Naive thymus-derived CD4-positive, alpha-beta T cell (primary cell): ENCODE measurements around the gene ATP8A1. TPM values are rescaled to one million over a fixed set of nuclear protein-coding genes. Genes with fewer than 3 reads are reported as not detected.

Source experiments
- ATAC-seq: fragments of 150-1000 bp; cut with Tn5 transposase; 2 replicates; pipeline ENCODE4 v1.10.0; 2021; ENCODE audit warnings: mild to moderate bottlenecking, moderate library complexity
- CTCF ChIA-PET: fragments of 350-600 bp; sonication (Branson Sonifier 250); formaldehyde crosslinking; loops from one replicate; lab custom pipeline; 2021; ENCODE audit warnings: antibody characterized with exemption; lab: Charles Lee
- POLR2A ChIA-PET: fragments of 350-600 bp; sonication (Branson Sonifier 250); formaldehyde crosslinking; loops from one replicate; lab custom pipeline; 2021; ENCODE audit warnings: antibody characterized with exemption, inconsistent platforms; lab: Charles Lee
- DNase-seq, 9 donors: peaks; one replicate each; pipeline versions ENCODE4 v3.0.0 to v3.0.0-alpha.2; 2020 to 2022; ENCODE audit warnings: mixed read lengths in 1 of 9
- H3K27ac ChIP-seq: one replicate; pipeline ENCODE4 v1.7.0; 2013; ENCODE audit warnings: mild to moderate bottlenecking, low read depth, low read length, moderate library complexity
- H3K27me3 ChIP-seq, 2 donors: one replicate each; pipeline ENCODE4 v1.7.0; 2013; ENCODE audit warnings: low read length in 2 of 2, mild to moderate bottlenecking in 2 of 2, moderate library complexity in 2 of 2; ENCODE audit not compliant: control insufficient read depth in 2 of 2, insufficient read depth in 2 of 2
- H3K36me3 ChIP-seq, 3 experiments: 1 replicate in 2 of 3; 2 replicates in 1 of 3; pipeline ENCODE4 v1.7.0; 2013; ENCODE audit warnings: low read length in 3 of 3, mild to moderate bottlenecking in 3 of 3, moderate library complexity in 1 of 3; ENCODE audit not compliant: insufficient read depth in 3 of 3, control insufficient read depth in 2 of 3
- H3K4me1 ChIP-seq, 2 donors: one replicate each; pipeline ENCODE4 v1.7.0; 2013; ENCODE audit warnings: low read length in 2 of 2, mild to moderate bottlenecking in 2 of 2, moderate library complexity in 1 of 2; ENCODE audit not compliant: control insufficient read depth in 2 of 2, insufficient read depth in 2 of 2
- H3K4me3 ChIP-seq: 2 replicates; pipeline ENCODE4 v1.7.0; 2013; ENCODE audit warnings: mild to moderate bottlenecking, low read length
- H3K9me3 ChIP-seq, 3 experiments: 1 replicate in 2 of 3; 2 replicates in 1 of 3; pipeline ENCODE4 v1.7.0; 2013; ENCODE audit warnings: low read length in 3 of 3; ENCODE audit not compliant: control insufficient read depth in 2 of 3
- H3K27ac Mint-ChIP-seq, 9 donors: one replicate each; pipeline ENCODE4 v1.8.0; 2020 to 2022; ENCODE audit warnings: mixed read lengths in 9 of 9, mild to moderate bottlenecking in 8 of 9, moderate library complexity in 5 of 9, inconsistent platforms in 2 of 9
- H3K27me3 Mint-ChIP-seq, 5 donors: one replicate each; pipeline ENCODE4 v1.8.0; 2021 to 2022; ENCODE audit warnings: mixed read lengths in 5 of 5, mild to moderate bottlenecking in 1 of 5
- H3K36me3 Mint-ChIP-seq, 5 donors: one replicate each; pipeline ENCODE4 v1.8.0; 2020 to 2022; ENCODE audit warnings: mixed read lengths in 5 of 5, mild to moderate bottlenecking in 3 of 5, inconsistent platforms in 1 of 5
- H3K4me1 Mint-ChIP-seq, 7 donors: one replicate each; pipeline ENCODE4 v1.8.0; 2020 to 2022; ENCODE audit warnings: mixed read lengths in 7 of 7, mild to moderate bottlenecking in 3 of 7, inconsistent platforms in 1 of 7
- H3K4me3 Mint-ChIP-seq, 10 donors: one replicate each; pipeline ENCODE4 v1.8.0; 2020 to 2022; ENCODE audit warnings: mild to moderate bottlenecking in 10 of 10, mixed read lengths in 10 of 10, moderate library complexity in 6 of 10, inconsistent platforms in 2 of 10
- H3K9me3 Mint-ChIP-seq, 11 donors: one replicate each; pipeline ENCODE4 v1.8.0; 2020 to 2022; ENCODE audit warnings: mixed read lengths in 11 of 11, mild to moderate bottlenecking in 4 of 11, inconsistent platforms in 1 of 11, moderate library complexity in 1 of 11
- intact Hi-C, 2 donors: fragments of 100-400 bp; cut with micrococcal nuclease; formaldehyde crosslinking; loops; one replicate each; pipeline ENCODE4 v1.15.1; 2023
- polyA plus RNA-seq, 2 donors: library from polyadenylated mRNA; unstranded; fragments of 300-500 nt; fragmentation: Illumina TruSeq; gene quantifications; one replicate each; pipeline ENCODE4 v1.2.3, GENCODE V29; 2021
- total RNA-seq, 6 experiments: library from RNA in 5 of 6; stranded (reverse) in 5 of 6; gene quantifications; 1 replicate in 5 of 6; 2 replicates in 1 of 6; pipeline ENCODE4 v1.2.3 and lab custom pipeline; 2021 to 2026

Gene ATP8A1
- total and polyA plus RNA-seq, 7 experiments from 2014 or later, result 8.8 to 66.8 (median 48.5) TPM

DNA sequence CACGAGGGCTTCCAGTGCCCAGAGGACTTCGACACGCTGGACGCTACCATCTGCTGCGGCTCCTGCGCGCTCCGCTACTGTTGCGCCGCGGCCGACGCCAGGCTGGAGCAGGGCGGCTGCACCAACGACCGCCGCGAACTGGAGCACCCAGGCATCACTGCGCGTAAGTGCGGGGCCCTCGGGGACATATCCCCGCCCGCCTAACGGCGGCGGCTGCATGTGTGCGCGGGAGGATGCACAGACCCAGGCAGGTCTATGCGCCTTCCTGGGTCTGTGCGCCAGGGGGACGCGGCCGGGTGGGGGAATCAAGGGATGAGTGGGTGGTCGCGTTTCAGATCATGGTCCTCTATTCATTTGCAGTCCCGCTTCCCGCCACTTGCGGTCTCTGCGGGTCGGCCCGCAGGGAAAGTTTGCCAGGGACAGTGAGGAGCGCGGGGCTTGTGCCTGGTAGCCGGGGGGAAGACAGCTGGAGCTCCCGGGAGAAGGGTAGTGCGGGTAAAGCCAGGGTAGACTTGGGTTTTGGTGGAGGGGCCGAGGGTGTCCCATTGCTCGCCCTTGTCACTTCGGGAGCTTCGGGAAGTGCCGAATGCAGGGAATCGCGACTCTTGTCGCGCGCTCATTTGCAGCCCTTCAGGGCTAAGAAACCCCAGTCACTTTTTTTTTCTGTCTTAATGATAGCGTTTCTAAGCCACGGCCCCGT is 258.6 kb downstream of the ATP8A1 start:
- ATAC-seq (peak; percentile 36), DNase-seq (peak in 1 of 9 donors; percentile 38)
- Histone ChIP-seq H3K4me1 (no peaks in the 10 kb centered on the region), H3K4me3 (no peak overlapping the region), H3K27me3 (peaks cover 3 to 4% of the 10 kb centered on the region in 2 donors), H3K36me3 (no peaks in the 10 kb centered on the region), H3K27ac (no peak overlapping the region), H3K9me3 (no peaks in the 10 kb centered on the region)
- ChIA-PET POLR2A (no interaction called here), CTCF (no interaction called here)
- H3K4me1 Mint-ChIP-seq, result peaks cover 9 to 36% (median 29%) of the 10 kb centered on the region in 7 donors
- no peaks in the 10 kb centered on the region for H3K9me3 Mint-ChIP-seq
- H3K27ac Mint-ChIP-seq, result no peak overlapping the region
- H3K27me3 Mint-ChIP-seq, result peaks cover 49 to 76% (median 62%) of the 10 kb centered on the region in 5 donors
- H3K36me3 Mint-ChIP-seq, result peaks cover 0 to 1% (median 0%) of the 10 kb centered on the region in 5 donors
- peak overlapping the region; percentile 29 to 88 (median 69) for H3K4me3 Mint-ChIP-seq
- intact Hi-C loops, result loop anchor here in 1 of 2 donors (5.0 to 10.0 kb wide), 2 partner anchors 514 to 651 kb away; partner anchors contain the start of gene PHOX2B

DNA sequence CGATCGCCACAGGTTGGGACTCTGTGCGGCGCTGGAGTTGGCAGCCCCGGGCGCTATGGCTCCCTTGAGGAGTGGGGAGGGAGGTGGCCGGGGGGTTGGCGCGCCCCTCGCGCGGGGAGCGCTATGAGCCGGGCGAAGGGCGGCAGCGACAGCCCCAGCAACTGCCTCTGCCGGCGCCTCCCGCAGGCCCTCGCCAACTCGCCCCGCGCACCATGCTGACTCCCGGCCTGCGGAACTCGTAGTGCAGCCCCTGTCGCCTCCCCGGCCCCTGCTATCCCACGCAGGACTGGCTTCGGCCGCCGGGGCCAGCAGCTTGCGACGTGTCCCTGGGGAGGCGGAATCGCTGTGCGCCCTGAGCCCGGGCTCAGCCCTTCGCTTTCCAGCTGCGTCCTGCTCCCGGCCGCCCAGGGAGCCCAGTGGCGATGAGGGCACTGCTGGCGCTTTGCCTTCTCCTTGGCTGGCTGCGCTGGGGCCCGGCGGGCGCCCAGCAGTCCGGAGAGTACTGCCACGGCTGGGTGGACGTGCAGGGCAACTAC is 259.2 kb downstream of the ATP8A1 start:
- intact Hi-C loops, result loop anchor here in 1 of 2 donors (5.0 to 10.0 kb wide), 2 partner anchors 513 to 650 kb away; partner anchors contain the start of gene PHOX2B
- H3K27ac ChIP-seq, result no peak overlapping the region
- peaks cover 3 to 4% of the 10 kb centered on the region in 2 donors for H3K27me3 ChIP-seq
- H3K36me3 ChIP-seq, result no peaks in the 10 kb centered on the region
- H3K4me1 ChIP-seq, result no peaks in the 10 kb centered on the region
- H3K4me3 Mint-ChIP-seq, result peak overlapping the region in 9 of 10 donors; percentile 62 to 88 (median 79)
- peaks cover 49 to 71% (median 58%) of the 10 kb centered on the region in 5 donors for H3K27me3 Mint-ChIP-seq
- POLR2A ChIA-PET, result no interaction called here
- H3K9me3 Mint-ChIP-seq, result no peaks in the 10 kb centered on the region
- peaks cover 0 to 1% (median 0%) of the 10 kb centered on the region in 5 donors for H3K36me3 Mint-ChIP-seq
- H3K4me1 Mint-ChIP-seq, result peaks cover 9 to 36% (median 29%) of the 10 kb centered on the region in 7 donors
- no peaks in the 10 kb centered on the region for H3K9me3 ChIP-seq
- CTCF ChIA-PET, result no interaction called here
- H3K27ac Mint-ChIP-seq, result no peak overlapping the region
- DNase-seq, result peak in 1 of 9 donors; percentile 34
- ATAC-seq, result peak; percentile 33
- peak overlapping the region; percentile 43 for H3K4me3 ChIP-seq

DNA sequence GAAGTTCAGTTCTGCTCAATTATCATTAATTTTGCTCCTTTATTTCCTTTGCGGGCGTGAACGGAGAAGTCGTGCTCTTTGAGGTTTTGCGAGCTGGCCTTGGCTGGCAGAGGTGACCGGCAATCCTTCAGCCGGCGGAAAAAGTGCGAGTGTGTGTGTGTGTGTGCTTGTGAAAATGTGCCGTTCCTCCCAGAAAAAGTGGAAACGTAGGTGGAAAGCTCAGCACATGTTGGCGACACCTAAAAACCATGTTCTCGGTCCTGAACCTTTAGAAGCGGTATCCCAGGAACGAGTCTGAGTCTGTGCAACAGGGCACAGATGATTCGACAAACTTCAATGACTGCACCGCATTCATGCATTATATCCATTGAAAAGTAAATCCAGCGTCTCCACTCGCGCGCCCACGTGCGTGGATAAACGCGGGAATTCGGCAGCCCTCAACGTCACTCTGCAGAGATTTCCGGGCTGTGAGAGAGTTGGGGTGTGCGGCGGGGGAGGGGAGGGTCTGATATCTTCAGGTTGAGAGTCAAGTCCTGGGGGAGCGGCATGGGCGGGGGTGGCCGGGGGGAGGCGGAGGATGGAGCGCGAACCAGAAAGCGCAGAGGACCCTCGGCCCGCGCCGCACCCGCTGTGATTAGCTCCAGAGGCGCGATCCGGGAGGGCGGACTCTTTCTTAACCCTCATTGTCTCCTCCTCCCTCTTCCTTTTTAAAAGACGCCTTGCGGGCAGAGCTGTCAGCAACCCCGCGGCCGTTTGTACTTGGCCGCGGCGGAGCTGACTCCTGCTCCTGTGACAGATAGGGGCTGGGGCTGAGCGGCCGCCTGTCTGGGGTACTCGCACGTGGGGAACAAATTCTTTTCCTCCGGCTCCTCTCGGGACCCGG is 259.9 kb downstream of the ATP8A1 start, which contains the start of gene SHISA3:
Gene SHISA3, plus strand, starts transcription at position 737 of the 883 bp plus-strand sequence. CDS start 569 bp downstream, outside the sequence.
- CTCF ChIA-PET, result no interaction called here
- POLR2A ChIA-PET, result no interaction called here
- peaks cover 3 to 4% of the 10 kb centered on the region in 2 donors for H3K27me3 ChIP-seq
- H3K9me3 ChIP-seq, result no peaks in the 10 kb centered on the region
- H3K4me1 ChIP-seq, result no peaks in the 10 kb centered on the region
- Mint-ChIP-seq H3K27me3 (peaks cover 49 to 70% (median 58%) of the 10 kb centered on the region in 5 donors), H3K9me3 (no peaks in the 10 kb centered on the region), H3K27ac (no peak within 1 kb of the TSS), H3K4me1 (peaks cover 9 to 36% (median 29%) of the 10 kb centered on the region in 7 donors), H3K36me3 (peaks cover 0 to 1% (median 0%) of the 10 kb centered on the region in 5 donors), H3K4me3 (peak within 1 kb of the TSS; percentile 74 to 89 (median 86))
- no peak for DNase-seq
- peak within 1 kb of the TSS; percentile 43 for H3K4me3 ChIP-seq
- peak; percentile 60 for ATAC-seq
- intact Hi-C loops, result loop anchor here in 1 of 2 donors (5.0 to 10.0 kb wide), 2 partner anchors 512 to 650 kb away; partner anchors contain the start of gene PHOX2B
- H3K36me3 ChIP-seq, result no peaks in the 10 kb centered on the region
- H3K27ac ChIP-seq, result no peak within 1 kb of the TSS

DNA sequence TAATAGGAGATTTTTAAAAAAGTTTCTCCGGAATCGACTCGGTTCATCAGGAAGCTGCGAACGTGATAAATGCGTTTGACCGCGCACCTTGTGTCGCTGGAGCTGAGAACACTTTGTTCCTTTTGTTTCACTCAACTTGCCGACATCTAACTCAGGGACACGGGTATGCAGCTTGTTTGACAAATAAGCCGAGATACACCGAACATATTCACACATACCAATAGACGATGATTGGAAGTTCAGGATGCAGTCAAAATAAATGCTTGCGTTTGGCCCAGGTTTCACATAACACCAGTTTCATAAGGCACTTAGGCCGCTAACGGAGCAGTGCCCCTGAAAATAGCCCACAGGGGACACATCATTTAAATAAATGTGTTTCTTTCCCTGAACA is 260.5 kb downstream of the ATP8A1 start:
- Histone ChIP-seq H3K4me1 (no peaks in the 10 kb centered on the region), H3K27ac (no peak overlapping the region), H3K9me3 (no peaks in the 10 kb centered on the region), H3K27me3 (peaks cover 3 to 4% of the 10 kb centered on the region in 2 donors), H3K4me3 (peak overlapping the region; percentile 43), H3K36me3 (no peaks in the 10 kb centered on the region)
- H3K27me3 Mint-ChIP-seq, result peaks cover 46 to 69% (median 54%) of the 10 kb centered on the region in 5 donors
- peaks cover 0 to 1% (median 0%) of the 10 kb centered on the region in 5 donors for H3K36me3 Mint-ChIP-seq
- H3K9me3 Mint-ChIP-seq, result no peaks in the 10 kb centered on the region
- ATAC-seq, result no peak
- ChIA-PET POLR2A (no interaction called here), CTCF (no interaction called here)
- intact Hi-C loops, result loop anchor here in 1 of 2 donors (5.0 to 10.0 kb wide), 2 partner anchors 512 to 649 kb away; partner anchors contain the start of gene PHOX2B
- H3K4me3 Mint-ChIP-seq, result peak overlapping the region; percentile 74 to 89 (median 86)
- H3K4me1 Mint-ChIP-seq, result peaks cover 9 to 36% (median 29%) of the 10 kb centered on the region in 7 donors
- DNase-seq, result no peak
- no peak overlapping the region for H3K27ac Mint-ChIP-seq

DNA sequence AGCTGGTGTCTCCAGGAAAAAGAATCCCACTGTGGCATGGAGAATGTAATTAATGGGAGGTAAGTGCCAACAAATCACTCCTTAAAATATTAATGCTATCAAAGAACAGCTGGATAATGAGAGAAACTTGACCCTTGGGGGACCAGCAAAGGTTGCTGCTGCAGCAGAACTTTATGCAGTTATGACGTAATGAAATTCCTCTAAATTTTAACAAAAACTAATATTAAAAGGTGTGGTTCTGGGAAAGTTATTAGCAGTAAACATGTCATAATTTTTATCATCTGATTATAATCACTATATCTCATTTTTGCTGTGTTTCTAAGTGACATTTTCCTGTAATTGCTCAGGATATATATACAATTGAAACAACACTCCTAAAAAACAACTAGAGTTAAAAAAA is 261.3 kb downstream of the ATP8A1 start:
- Mint-ChIP-seq H3K27ac (no peak overlapping the region), H3K9me3 (no peaks in the 10 kb centered on the region), H3K4me1 (peaks cover 9 to 35% (median 29%) of the 10 kb centered on the region in 7 donors), H3K4me3 (peak overlapping the region in 2 of 10 donors; percentile 86 to 87), H3K36me3 (peaks cover 0 to 1% (median 0%) of the 10 kb centered on the region in 5 donors), H3K27me3 (peaks cover 38 to 63% (median 46%) of the 10 kb centered on the region in 5 donors)
- no peak for DNase-seq
- no peak for ATAC-seq
- Histone ChIP-seq H3K27ac (no peak overlapping the region), H3K4me1 (no peaks in the 10 kb centered on the region), H3K36me3 (no peaks in the 10 kb centered on the region), H3K27me3 (peaks cover 3 to 4% of the 10 kb centered on the region in 2 donors), H3K9me3 (no peaks in the 10 kb centered on the region), H3K4me3 (no peak overlapping the region)
- ChIA-PET CTCF (no interaction called here), POLR2A (no interaction called here)
- intact Hi-C loops, result loop anchor here in 1 of 2 donors (5.0 to 10.0 kb wide), 2 partner anchors 511 to 648 kb away; partner anchors contain the start of gene PHOX2B

DNA sequence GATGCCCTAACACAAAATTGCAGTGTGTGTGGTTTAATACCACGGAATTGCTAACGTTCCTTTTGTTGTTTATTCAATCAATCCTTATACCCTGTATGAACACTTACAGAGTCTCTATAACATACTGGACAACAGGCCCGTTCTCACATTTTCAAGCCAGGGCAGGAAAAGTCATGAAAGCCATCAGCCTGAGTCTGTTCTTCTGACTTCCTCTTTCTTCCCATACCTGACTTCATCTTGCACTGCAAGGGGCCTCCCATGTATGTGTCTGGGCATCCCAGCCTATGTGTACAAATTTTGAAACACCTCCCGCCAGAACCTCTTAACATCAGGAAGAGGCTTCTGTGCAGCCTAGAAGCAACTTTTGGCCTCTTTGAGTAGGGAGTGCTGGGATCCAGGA is 264.5 kb downstream of the ATP8A1 start:
- H3K27ac ChIP-seq, result no peak overlapping the region
- ATAC-seq (no peak), DNase-seq (no peak)
- no peaks in the 10 kb centered on the region for H3K4me1 ChIP-seq
- Mint-ChIP-seq H3K4me1 (peaks cover 0 to 12% (median 11%) of the 10 kb centered on the region in 7 donors), H3K27me3 (peaks cover 17 to 40% (median 22%) of the 10 kb centered on the region in 5 donors), H3K27ac (no peak overlapping the region), H3K36me3 (peaks cover 0 to 1% (median 0%) of the 10 kb centered on the region in 5 donors), H3K4me3 (no peak overlapping the region), H3K9me3 (no peaks in the 10 kb centered on the region)
- peaks cover 3 to 4% of the 10 kb centered on the region in 2 donors for H3K27me3 ChIP-seq
- no peaks in the 10 kb centered on the region for H3K36me3 ChIP-seq
- intact Hi-C loops, result loop anchor here in 1 of 2 donors (10.0 kb wide), 1 partner anchor 508 kb away; no protein-coding TSS in a partner anchor
- ChIA-PET POLR2A (no interaction called here), CTCF (no interaction called here)
- no peaks in the 10 kb centered on the region for H3K9me3 ChIP-seq
- no peak overlapping the region for H3K4me3 ChIP-seq
